Skeletal muscle cell (primary cell): Measurements from ENCODE around the gene TNPO2.
"Not testable (repeated sequence)": the region's sequence is repeated elsewhere in the genome, so short reads cannot be mapped to it uniquely, and the experiment has no call there.

Source experiments
- DNase-seq: peaks from one replicate; pipeline ENCODE4 v3.0.0-alpha.2; 2010; ENCODE audit warnings: low read depth
- H3K4me3 ChIP-seq: 2 replicates; pipeline ENCODE4 v1.5.1; 2011; ENCODE audit warnings: low read depth, mild to moderate bottlenecking, control low read depth, low read length, moderate library complexity

Gene TNPO2

DNA sequence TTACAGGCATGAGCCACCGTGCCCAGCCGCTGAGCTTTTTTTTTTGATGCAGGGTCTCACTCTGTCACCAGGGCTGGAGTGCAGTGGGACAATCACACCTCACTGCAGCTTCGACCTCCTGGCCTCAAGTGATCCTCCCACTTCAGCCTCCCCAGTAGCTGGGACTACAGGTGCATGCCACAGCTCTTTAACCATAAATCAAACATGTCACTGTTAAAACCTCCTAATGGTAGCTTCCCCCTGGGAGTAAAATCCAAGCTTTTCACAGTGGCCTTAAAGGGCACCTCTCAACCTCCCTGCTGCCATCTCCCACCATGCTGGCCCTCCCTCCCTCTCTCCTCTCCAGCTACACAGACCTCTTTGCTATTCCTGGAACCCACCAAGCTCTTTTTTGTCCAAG, 37.9 kb downstream of the TNPO2 start:
- no peak overlapping the region for H3K4me3 ChIP-seq
- DNase-seq: no peak

DNA sequence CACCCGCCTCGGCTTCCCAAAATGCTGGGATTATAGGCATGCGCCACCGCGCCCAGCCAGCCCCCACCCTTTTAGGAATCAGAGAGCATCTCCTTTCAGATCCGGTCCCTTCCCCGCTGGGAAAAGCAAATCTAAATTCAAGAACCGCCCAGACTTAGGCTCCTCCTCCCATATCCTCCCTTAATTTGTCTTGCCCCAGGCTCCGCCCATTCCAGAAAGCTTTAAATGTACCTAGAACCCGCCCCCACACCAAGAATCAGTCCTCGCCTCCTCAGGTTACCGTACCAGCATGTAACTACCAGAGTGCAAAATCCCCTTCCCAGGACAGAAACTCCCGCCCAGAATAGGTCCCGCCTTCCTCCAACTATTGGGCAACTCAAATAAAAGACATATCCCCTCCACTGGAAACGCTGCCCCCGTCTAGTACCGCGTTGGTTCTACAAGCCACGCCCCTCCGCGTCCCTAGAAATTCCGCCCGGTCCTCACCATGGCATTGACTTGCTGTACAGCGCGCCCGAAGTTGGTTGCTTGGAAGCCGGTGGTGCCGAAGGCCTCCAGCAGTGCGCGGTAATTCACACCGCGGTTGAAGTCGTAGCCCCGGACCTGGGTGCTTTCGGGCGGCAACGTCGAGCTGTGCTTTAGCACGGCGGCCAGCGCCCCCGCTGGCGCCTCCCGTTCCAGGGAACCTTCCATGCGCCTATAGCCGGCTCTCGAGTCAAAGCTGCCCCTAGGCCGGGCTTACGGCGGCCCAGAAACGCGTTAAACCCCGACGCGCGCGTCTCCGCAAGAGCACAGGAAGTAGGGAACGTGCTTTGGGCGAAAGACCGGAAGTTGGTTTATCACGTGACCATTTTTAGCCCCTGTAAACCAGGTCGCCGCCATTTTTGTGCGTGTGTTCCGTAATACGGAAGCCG, 42.4 kb downstream of the TNPO2 start, which contains the start of gene DHPS:
Gene DHPS (minus strand): TSS at position 807 of the 914 bp plus-strand sequence. CDS start 114 bp downstream, at position 693.
- peak; percentile 91 for DNase-seq
- peak within 1 kb of the TSS; percentile 97 for H3K4me3 ChIP-seq

DNA sequence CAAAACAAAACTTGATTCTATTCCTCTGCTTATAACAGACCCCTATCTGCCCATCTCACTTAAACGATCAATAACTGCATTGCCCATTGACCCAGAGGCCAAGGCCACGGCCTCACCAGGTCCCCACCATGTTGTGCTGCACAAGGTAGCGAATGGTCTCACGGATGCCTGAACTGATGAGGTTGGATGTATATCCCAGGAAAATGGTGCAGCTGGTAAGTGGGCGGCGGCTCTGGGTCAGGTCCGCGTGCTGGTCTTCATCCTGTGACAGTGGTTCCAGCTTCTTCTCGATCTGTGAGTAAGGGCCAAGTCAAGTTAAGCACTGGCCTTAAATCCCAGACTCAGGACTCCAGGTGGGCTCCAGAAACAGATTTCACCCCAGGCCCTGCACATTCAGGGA, 43.7 kb downstream of the TNPO2 start:
- H3K4me3 ChIP-seq: no peak overlapping the region
- DNase-seq: no peak

DNA sequence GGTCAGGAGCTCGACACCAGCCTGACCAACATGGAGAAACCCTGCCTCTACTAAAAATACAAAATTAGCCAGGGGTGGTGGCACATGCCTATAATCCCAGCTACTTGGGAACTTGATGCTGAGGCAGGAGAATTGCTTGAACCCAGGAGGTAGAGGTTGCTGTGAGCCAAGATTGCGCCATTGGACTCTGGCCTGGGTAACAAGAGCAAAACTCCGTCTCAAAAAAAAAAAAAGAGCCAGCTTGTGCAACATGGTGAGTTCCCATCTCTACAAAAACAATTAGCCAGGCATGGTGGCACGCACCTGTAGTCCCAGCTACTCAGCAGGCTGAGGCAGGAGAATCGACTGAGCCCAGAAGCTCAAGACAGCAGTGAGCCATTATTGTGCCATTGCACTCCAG, 45.7 kb downstream of the TNPO2 start:
- not testable (repeated sequence) for H3K4me3 ChIP-seq, DNase-seq

DNA sequence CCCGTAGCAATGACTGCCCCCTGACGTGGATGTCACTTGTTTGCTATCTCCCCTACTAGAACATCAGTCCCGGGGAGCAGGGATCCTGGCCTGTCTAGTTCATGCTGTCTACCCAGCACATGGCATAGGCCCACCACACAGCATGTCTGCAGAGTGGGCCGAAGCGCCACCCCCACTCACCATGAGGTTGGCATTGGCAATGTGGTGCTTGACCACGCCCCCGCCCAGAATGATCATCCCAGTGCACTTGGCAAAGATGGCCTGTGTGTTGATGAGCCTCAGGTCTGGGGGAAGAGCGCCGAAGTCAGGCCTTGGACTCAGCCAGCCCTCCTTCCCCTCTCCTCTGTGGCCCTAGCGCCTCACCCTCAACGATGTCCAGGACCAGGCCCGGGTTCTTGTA, 46.8 kb downstream of the TNPO2 start:
- no peak overlapping the region for H3K4me3 ChIP-seq
- no peak for DNase-seq

DNA sequence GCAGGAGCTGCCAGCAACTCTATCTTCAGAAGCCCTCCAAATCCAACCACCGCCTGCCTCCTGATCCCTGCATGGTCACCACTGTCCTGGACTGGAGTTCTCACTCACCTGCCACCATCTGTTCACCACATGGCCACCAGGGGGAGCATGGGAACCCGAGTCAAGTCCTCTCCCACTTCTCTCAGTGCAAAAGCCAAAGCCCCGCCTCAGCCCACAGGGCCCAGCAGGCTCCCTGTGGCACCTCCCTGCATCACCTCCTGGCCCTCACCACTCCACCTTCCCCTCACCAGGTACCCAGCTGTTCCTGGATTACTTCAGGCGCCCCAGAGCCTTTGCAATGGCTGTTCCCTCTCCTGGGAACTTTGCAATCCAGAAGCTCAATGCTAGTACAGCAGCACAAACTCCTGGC, 47.3 kb downstream of the TNPO2 start:
- H3K4me3 ChIP-seq: no peak overlapping the region
- DNase-seq: no peak

DNA sequence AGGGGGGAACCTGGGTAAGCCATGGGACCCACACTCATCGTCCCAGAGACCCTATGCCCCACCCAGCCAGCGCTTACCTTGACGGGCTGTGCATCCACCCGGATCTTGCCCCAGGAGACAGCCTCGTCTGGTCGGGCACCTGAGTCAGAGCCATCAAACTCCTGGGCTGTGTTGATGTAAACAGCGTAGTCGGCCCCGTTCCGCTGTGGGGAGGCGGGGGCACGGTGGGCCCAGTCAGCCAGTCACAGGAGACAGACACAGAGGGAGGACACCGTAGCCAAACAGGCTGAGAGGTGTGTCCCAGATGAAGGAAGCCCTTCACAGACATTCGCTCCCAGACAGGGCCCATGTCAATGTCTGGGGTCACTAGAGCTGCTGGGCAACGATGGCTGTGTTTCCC, 47.8 kb downstream of the TNPO2 start:
- DNase-seq: no peak
- H3K4me3 ChIP-seq: no peak overlapping the region

DNA sequence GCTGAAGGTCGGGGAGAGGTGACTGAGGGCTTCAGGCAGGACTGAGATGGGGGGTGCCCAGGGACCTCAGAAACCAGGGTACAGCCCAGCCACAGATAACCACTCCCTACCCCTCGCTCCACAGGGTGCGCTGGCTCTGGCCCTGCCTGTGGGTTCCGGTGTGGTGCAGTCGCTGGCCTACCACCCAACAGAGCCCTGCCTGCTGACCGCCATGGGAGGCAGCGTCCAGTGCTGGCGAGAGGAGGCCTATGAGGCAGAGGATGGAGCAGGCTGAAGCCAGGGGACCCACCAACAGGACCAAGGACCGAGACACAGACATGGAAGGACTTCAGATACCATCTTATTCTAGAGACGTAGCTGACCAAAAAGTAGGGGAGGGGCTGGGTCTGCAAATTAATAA, 48.3 kb downstream of the TNPO2 start:
- DNase-seq: no peak
- no peak overlapping the region for H3K4me3 ChIP-seq

DNA sequence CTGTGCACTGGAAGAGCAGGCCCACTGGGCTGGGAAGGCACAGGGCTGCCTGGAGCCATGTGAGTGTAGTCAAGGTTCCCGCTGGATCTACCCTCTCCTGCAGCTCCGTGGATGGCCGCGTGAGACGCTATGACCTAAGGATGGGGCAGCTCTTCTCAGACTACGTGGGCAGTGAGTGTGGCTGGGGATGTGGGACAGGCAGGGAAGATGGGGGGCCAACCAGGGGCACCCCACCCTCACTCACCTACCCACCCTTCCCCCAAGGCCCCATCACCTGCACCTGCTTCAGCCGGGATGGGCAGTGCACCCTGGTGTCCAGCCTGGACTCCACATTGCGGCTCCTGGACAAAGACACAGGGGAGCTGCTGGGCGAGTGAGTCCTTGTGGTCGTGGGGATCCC, 51.0 kb downstream of the TNPO2 start:
- H3K4me3 ChIP-seq: no peak overlapping the region
- no peak for DNase-seq

DNA sequence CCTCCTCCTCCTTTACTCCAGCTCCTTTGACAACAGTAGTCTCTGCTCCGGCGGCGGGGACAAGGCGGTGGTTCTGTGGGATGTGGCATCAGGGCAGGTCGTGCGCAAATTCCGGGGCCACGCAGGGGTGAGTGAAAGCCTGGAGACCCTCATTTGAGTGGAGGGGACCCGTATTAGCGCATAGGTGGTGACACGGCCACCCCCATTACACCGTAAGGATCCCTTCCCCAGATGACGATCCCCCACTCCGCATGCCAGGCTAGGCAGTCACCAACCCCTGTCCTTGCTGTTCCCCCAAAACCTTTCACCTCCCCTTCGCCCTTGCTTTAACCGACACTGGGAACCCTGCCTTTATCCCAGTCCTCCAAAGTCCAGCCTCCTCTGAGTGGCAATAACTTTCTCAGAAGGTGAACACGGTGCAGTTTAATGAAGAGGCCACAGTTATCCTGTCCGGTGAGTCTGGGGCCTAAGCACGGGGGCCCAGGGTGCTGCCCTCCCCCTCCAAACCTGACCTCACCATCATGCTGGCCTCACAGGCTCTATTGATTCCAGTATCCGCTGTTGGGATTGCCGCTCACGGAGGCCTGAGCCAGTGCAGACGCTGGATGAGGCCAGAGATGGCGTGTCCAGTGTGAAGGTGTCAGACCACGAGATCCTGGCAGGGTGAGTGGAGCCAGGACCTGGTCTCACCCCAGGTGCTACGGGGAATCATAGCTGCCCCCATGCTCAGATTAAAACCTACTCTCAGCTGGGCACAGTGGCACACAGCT, 53.4 kb downstream of the TNPO2 start:
- DNase-seq: no peak
- H3K4me3 ChIP-seq: peak overlapping the region; percentile 82

DNA sequence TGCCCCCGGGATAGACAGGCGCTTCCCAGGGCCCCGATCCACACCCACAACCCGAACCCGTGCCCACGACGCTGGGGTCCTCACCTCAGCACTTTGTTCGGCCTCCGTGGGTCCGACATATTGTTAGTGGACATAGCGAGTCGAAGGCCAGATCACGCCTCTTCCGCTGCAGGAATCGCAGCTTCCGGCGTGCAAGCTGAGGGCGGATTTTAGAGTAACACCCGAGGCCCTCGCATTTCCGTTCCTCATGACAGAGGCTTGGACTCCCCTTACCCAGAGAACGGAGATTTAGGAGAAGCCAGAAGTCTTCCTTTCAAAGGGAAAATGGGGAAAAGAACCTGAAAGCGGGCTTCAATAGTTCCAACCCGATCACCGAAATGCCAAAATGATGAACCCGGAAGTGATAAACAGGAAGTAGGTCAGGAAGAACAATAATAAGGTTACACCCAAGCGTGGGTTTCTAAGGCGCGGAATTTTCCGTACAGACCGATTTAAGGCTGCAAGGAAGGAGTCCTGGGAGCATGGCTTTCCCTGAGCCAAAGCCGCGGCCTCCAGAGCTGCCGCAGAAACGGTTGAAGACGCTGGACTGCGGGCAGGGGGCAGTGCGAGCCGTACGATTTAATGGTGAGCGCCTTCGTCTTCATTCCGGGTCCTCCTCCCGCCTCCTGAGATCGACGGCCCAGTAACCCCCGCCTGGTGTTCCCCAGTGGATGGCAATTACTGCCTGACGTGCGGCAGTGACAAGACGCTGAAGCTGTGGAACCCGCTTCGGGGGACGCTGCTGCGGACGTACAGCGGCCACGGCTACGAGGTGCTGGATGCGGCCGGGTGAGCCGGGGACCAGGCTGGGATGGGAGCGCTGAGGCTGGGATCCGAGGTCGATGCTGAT, 54.2 kb downstream of the TNPO2 start:
- H3K4me3 ChIP-seq: peak overlapping the region; percentile 82
- peak; percentile 57 for DNase-seq

DNA sequence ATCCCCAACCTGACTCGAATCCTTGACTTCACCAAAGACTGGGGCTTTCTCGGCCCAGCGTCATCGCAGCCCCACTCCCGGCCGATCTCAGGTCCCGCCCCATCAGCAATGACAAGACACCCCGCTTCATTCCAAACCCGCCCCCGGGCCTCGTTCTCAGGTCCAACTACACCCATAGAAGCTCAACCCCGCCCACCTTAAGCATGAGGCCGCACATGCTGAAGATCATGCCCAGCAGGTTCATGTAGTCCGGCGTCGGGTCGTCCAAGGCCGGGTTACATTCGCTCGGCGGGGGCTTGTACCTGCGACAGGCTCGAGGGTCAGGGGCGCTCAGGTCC, 54.8 kb downstream of the TNPO2 start:
- DNase-seq: no peak
- H3K4me3 ChIP-seq: peak overlapping the region; percentile 82

DNA sequence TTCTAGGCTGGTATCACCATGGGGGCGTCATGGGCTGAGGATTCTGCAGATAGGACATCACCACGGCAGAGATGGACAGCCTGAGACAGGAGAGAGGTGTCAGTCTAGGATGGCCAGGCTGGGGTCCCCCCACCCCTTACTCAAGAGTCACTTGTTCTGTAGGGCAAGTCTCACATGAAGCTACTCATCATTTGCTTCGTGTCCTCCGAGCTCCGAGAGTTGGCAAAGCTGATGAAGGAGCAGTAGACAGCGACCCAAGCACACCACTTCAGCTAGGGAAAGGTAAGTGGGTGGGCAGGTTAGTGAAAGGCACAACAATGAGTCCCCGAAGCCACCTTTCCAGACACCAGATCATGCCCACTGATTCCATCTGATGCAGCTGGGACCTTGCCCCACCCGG, 55.4 kb downstream of the TNPO2 start:
- no peak for DNase-seq
- H3K4me3 ChIP-seq: peak overlapping the region; percentile 82

DNA sequence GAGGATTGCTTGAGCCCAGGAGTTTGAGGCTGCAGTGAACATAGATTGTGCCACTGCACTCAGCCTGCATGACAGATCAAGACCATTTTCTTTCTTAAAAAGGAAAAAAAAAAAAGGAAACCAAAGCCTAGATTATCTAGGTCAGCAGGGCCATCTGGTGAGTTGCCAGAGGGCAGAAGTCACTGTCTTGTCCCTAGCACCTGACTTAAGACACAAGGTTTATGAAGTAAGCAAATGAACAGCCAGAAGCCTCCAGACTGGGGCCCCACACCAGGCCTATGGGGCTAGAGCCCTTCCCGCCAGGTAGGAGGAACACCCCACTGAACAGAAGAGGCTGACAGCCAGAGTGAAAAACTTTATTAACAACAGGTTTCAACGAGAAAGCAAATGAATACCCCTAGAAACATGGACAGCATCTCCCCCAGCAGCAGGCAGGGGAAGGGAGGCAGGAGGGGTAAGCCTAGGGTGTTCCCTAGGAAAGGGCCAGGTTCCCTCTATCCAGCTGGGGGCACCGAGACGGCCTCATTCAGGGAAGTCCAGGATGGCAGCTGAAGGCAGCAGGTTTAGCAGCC, 55.9 kb downstream of the TNPO2 start:
- no peak for DNase-seq
- H3K4me3 ChIP-seq: no peak overlapping the region

DNA sequence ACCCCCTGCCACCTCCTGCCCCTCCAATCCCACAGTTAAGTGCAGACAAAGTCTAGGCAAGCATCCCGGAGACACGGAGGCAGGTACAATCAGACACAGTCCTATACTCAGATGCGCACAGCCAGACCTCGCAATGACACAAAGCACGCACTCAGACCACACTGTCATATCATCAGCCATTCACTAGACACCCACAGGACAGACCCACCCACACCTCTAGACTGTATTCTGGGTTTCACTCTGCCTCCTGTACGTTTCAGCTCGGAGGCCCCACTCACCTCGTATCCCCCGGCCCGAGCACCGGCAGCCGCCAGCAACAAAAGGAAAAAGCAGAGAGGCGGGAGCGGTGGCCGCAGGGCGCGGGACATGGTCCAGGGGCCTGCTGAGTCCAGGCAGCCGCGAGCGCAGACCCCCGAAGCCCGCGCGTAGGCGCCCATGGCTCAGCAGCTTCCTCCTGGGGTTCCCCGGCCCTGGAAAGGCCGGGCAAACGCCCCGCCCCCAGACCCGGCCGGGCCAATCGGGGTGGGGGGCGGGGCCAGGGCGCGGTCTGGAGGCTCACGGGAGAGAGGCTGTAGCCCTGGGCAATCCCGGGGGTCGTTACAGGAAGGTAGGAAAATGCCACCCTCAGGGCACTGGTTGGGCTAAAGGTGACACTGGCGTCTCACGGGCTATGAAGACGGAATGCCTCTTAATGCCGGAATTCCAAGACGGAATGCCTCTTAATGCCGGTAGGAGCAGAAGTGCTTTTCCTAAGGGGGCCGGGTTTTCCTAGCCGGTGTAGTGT, 57.3 kb downstream of the TNPO2 start, which contains the start of the genes MAN2B1 and WDR83:
Gene MAN2B1 (minus strand): TSS at position 478 of the 784 bp plus-strand sequence. CDS start 41 bp downstream, at position 437.
Gene WDR83 (plus strand): TSS at position 543 of the 784 bp plus-strand sequence. CDS start 2,984 bp downstream, outside the sequence.
- peak within 1 kb of the TSS; percentile 88 for H3K4me3 ChIP-seq
- DNase-seq: no peak

DNA sequence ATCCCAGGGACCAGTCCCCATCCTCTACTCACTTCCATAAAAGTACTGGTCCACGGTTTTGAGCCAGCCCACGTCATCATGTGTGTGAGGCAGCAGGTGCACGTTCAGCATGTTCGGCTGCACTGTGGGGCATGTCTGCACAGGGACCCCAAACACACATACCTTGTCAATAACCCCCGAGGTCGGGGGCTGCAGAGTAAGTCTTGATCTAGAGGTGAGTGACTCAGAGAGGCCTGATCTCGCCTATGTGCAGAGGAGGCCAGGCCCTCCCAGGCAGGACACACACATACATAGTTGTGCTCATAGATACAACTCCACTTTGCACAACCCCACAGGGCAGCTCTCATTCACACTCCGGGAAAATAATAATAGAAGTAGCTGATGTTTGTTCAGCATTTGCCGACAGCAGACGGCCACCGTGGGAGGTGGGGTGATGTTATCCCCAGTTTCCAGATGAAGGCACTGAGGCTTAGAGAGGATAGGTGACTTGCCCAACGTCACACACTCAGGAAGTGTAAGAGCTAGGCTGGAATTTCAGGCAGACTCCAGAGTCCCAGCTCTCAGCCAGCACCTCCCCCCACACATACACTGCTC, 58.0 kb downstream of the TNPO2 start:
- DNase-seq: no peak
- H3K4me3 ChIP-seq: peak overlapping the region; percentile 88

DNA sequence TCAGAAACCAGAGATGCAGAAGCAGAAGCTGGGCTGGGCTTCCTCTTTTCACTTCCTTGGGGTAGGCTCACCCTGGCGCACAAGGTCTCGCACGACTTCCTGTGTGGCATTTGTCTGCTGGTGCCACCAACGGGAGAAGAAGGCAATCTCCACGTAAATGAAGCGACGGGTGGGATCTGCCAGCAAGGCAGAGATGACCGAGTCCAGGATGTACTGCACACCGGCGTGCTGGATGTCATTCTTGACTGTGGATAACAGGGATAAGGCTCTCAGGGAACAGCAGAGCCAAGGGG, 58.5 kb downstream of the TNPO2 start:
- H3K4me3 ChIP-seq: no peak overlapping the region

More for the DNA sequence above, 58.5 kb downstream of the TNPO2 start:
- no peak for DNase-seq
